Left kidney (tissue), 2 donors: ENCODE data around the gene IQSEC3. TPM values are rescaled to one million over a fixed set of nuclear protein-coding genes. Genes with fewer than 3 reads are reported as not detected.
"Not testable (repeated sequence)": the region's sequence is repeated elsewhere in the genome, so short reads cannot be mapped to it uniquely, and the experiment has no call there.

Source experiments
- DNase-seq: peaks from one replicate; pipeline ENCODE4 v3.0.0-alpha.2; 2013
- polyA plus RNA-seq: library from polyadenylated mRNA; unstranded; fragments of 120-200 nt; gene quantifications from one replicate; pipeline ENCODE4 v1.2.1, GENCODE V29; 2013; ENCODE audit not compliant: insufficient read length

The IQSEC3 gene
- polyA plus RNA-seq, 1 donor, result 10.8 TPM

DNA sequence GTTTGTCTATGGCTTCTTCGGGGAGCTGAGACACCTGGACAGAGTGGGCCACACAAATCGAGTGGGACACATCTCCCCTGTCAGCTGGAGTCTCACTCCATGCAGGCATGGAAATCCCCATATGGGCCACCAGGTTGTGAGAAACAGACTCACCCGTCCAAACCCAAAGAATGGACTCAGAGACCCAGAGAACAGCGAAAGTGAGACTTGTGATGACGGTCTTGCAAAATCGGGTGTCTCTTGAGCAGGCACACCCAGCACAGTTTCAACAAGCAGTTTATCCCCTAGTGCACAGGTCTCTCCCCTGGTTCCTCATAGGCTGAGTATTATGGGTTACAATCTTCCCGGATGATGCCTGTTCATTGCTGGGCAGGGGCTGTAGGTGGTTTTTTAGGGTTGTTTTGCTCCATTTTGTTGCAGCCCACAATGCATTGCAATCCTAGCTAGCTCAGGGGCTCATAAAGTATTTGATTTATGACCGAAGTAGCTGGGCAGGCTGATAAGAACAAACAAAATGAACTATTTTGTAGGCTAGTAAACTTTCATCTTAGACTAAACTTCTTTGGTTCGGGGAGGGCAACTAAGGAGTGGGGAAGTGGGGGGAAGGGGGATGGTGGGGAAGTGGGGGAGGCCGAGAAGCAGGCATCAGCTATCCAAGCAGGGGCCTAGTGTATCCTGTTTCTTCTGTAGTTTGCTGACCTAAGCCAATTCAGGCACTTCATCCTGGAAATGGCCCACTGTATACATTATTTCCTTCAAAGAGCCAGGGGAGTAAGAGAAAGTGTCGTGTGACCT lies 45.3 kb downstream of the IQSEC3 start:
- peak; percentile 49 for DNase-seq

DNA sequence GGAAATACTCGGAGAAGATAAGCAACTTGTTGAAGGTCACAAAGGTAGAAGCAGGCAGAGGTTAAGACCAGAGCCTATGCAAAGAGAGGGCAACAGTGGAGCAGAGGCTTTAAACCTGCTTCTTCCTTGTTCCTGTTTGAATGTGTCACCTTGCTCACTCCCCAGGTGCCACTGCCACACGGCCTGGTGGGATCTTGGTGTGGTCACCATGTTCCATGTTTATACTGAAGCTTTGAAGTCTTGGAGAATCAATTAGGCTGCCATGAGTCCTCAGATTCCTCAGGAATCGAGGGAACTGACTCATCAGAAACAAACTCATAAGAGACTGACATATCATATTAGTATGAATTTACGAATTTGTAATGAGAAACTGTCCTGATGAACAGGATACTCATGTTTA lies 46.8 kb downstream of the IQSEC3 start:
- no peak for DNase-seq

DNA sequence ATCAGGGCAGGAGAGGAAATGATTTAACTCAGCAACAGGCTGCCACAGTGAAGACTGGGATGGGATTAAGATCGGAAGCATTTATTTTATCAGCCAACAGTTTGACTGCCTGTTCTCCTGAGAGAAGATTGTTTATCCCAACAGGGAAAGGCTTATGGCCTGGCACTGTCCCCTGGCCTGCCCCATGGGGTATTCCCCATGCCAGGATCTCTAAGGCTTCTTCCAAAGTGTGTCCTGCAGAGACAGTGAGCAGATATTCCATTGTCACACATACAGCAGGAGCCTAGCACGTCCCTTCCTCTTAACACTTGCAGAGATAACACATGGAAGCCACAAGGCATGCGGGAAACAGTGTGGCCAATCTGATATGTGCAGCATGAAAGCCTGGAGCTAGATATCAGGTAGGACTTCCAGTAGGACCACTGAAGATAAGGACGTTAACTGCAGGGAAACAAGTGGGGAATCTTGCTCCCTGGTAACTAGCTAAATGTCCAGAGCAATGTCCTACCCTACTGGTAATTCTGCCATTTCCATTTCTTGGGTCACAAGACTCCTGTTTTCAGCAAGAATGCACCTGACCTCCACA lies 48.2 kb downstream of the IQSEC3 start:
- DNase-seq, result no peak

DNA sequence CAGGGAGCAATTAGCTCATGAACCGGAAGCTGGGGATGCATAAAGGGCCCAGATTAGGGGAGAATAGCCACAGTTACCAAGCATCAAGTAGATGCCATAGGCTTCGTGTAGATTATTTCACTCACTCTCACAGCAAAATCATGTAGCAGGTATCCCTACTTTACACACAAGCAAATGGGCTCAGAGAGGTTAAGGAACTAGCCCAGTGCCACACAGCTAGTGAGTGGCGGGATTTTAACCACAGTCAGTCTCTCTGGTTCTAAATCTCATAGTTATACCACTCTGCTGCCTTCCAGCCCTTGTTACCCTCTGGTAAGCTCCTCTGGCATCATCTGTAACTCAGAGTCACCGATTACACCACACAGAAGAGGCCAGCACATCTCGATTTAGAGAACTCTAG lies 49.0 kb downstream of the IQSEC3 start:
- DNase-seq, result no peak

DNA sequence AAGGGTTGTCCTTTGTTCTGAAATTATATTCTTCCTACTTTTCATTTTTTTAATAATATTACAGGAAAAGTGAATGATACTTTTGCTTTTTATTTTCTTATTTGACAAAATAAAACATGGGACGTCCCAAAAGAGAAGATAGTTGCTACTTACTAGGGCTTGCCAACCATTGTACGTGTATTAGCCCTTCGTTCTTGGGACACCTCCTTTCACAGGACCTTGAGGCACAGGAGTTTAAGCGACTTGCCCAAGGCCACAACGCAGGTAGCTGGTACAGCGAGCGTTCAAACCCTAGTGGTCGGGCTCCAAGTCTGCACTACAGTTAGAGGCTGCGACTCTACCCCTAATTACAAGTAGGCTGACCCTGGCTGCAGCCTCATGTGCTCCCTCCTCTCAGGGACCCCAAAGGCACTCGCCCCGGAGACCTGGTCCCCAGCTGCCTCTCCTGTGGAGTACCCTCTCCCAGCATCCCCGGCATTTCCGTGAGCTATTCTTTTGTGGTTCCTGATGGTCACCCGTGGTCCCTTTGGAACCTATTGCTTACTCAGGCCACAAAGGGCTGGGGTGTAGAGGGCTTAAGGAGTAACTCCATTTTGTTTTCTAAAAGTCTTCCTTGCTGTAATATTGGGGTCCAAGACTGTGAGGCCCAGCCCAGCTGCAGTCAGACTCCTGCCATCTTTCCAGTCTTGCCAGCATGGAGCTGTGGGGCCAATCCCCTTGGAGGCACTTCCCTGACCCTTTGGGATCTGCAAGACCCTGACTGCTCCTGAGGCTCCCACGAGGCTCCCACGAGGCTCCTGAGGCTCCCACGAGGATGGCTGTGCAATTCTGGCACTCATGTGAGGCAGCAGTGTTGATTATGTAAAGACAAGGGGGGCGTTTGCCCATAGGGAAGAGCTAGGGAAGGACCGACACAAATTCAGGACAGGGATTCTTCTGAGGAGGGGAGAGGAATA lies 49.7 kb downstream of the IQSEC3 start:
- no peak for DNase-seq

DNA sequence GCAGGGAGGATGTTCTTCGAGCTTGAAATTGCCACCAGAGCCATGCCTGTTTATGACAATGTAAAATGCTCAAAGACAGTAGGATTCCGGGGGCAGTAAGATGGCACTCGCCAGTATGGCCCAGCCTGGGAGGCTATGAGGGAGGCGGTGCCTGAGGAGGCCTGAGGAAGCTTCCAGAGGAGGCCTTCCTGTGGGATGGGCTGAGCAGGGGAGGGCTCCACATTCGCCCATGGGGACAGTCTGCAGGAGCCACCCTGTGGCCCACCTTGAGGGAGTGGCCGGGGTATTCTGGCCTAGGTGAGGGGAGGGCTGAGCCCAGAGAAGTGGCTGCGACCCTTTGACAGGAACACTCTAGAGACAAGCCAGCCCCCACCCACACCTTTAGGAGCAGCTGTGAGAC lies 50.7 kb downstream of the IQSEC3 start:
- no peak for DNase-seq

DNA sequence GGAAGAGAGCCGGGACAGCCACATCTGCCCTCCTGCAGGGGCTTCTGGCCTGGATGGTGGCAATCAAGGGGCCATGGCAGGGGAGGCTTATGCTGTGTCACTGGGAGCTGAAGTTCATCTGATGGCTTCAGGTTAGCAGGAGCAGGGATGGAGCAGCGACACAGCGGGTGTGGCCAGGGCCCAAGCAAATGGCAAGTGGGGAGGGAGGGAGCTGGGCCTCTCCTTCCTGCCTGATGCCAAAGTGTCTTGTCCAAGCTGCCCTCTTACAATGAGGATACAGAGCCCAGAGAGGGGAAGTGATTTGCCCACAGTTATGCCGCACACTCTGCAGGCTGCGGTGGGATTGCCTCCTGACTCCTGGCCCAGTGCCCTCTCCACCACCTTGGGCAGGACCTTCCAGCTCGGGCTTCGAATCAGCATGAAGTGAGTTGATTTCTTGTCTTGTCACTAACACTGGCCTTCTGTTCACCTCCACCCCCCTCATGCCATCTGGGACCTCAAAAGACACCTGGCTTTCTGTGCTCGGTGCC lies 51.3 kb downstream of the IQSEC3 start:
- DNase-seq, result no peak

DNA sequence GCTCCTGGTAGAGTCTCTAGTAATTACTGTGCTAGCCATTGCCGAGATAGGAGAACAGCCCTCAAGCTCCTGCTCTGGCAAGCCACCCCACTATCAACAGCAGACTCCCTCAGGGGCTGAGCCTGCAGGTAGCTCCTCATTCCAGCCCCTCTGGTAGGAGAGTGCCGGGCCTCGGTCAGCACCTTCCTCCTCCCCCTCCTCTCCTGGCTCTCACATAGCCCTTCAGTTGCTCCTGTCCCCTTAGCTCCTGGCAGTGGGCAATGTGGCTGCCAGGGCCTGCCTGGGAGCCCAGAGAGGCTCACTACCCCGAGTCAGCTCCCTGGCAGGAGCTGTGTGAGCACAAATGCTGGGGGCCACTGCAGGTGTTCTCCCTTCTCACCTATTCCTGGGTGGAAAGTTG lies 52.0 kb downstream of the IQSEC3 start:
- DNase-seq, result no peak

DNA sequence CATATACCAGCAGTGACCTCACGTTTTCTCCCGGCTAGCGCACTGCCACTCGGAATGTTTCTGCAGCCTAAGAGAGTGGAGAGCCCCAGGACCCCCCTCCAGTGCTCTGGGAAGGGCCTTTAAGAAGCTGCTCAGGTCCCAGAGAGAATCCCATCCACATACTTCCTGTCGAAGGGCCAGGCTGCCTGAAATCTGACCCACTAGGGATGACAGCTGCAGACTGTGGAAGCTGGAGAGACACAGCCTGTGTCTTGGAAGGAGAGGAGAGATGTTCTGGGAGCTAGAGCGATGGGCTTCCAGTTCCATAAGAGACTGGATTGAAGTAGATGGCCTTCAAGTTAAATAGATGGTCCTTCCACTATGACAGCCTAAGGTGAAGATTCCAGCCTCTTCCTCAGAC lies 54.4 kb downstream of the IQSEC3 start:
- DNase-seq, result no peak

DNA sequence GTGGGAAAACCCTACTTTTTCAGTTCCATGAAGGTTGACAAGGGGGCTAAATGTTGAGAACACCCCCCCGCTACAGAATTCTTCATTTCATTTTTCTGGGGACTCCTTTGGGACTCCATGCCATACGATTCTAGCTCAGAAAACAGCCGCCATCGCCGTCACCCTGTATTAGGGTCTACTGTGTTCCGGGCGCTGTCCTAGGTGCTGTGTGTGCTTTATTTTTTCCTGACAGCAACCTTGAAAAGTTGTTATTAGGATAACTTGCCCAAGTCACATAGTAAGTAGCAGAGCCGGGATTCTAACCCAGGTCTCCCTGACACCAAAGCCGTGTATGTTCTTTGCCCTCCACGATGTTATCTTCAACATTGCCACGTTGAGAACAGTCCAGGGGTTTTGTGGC lies 55.1 kb downstream of the IQSEC3 start:
- DNase-seq, result no peak

DNA sequence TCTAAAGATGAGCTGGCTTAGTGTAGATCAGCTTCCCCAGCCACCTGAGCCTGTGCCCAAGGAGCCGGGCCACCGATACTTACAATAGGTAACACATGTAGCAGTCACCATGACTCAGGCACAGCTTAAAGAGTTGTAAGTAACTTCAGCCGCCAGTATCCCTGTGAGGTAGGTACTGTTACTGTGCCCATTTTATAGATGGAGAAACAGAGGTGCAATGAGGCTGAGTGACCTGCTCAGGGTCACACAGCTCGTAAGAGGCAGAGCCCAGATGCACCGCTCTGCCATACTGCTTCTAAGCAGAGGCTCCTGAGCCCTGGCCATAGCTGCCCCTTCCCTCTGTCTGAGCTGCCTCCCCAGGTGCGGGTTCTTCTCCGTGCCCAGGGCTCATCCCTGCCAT lies 58.5 kb downstream of the IQSEC3 start:
- no peak for DNase-seq

DNA sequence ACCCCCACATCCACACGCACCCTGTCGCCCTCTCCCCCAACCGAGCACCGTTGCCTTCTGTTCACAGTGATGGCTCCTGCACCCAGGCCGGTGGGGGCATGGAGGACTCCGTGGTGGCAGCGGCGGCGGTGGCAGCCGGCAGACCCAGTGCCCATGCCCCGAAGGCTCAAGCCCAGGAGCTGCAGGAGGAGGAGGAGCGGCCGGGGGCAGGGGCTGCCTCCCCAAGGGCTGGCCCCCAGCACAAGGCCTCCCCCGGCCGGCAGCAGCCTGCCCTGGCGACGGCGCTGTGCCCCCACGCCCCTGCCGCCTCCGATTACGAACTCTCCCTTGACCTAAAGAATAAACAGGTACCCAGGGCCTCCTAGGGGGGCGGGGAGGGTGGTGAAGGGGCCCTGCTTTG lies 59.0 kb downstream of the IQSEC3 start:
- no peak for DNase-seq

DNA sequence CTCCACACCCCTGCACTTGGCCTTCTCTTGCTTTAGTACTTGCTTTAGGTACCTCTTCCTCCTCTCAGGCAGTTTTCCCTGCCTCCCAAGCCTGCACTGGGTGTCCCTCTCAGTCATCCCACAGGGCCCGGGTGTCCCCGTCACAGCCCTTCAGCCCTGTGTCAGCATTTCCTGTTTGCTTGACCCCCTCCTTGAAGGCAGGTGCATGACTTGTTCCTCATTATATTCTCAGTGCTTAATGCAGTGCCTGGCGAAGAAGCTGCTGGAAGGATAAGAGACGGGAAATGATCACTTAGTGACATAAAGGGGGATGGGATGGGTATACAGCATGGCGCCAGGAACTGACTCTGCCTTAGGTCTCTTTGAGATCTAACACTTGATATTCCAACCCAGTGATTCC lies 61.5 kb downstream of the IQSEC3 start:
- DNase-seq, result no peak

DNA sequence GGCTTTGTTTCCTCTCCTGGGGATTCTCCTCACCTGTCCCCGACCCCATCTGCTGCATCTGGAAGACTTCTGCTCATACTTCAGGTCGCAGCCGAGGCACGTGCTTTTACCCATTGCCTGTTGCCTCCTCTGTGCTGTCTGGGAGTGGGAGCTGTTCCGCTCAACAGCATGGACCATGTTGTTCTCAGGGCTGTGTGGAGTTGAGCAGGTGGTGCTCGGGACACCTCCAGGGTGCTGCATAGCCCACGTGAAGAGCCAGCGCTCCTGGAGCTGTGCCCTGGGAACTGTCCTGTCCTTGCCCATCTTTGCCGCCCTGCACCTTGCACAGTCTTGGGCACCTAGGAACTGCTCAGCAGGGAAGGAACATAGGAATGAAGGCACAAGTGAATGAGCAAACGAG lies 62.4 kb downstream of the IQSEC3 start:
- DNase-seq, result no peak

DNA sequence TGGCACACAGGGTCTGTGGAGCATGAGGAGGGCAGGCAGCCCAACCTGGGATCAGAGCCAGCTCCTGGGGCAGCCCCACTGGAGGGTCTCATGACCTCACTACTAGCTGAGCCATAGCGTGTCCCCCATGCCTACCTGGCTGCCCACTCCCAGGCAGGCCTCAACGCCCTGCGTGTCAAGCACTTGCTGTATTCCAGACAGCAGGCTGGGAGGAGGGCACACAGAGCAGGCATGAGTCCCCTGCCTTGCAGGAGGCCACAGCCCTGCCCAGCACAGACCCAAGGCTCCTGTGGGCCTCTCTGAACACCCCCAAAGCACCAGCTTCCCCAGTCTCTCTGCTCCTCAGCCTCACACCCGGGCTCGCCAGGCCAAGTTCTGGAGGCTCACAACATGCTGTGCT lies 64.0 kb downstream of the IQSEC3 start:
- no peak for DNase-seq

DNA sequence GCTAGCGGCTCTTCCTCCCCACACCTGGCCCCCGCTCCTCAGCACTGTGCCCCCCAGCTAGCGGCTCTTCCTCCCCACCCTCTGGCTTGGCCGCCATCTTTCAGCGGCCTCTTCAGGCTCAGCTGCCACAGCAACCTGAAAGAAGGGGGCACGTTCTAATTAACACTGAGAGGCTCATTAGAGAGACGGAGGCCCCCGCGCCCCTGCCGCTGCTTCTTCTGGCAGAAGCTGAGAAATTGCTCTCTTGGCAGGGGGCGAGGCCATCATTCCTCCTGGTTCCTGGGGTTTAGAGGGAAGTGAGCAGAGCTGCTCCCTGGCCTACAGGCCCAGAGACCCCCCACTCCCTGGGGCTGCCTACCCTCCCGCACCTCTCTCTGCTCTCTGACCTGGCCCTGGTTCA lies 64.4 kb downstream of the IQSEC3 start:
- DNase-seq, result no peak

DNA sequence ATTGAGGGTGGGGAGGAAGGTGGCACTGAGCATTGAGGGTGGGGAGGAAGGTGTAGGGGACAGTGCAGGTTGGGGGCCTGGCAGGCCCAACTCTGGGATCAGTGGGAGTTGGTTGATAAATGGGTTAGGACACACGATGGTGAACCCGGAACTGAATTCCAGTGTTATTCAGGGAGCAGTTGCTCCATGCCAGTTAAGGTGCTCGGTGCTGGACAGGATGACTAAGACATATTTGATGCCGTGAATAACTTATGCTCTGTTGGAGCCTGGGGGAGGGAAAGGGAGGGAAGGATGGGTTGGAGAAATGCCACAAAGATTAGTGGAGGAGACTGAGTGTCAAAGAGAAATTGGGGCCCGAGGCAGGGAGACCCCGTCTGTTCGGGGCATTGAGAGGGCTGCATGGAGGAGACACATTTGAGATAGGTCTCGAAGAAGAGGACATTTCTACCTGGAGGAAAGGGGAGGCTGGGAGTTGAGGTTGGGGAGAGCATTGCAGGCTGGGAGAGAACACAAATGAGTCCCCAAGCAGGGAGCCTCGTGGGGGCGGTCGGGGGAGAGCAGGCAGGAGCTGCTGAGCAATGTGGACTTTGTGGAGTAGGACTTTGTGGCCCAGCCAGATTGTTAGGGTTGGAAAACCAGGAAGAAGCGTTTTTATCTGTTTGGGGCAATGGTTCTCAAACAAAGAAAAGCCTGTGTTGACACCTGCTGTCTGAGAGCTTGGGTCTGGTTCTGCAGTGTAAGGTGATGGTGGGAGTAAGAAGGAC lies 65.3 kb downstream of the IQSEC3 start:
- DNase-seq, result no peak

DNA sequence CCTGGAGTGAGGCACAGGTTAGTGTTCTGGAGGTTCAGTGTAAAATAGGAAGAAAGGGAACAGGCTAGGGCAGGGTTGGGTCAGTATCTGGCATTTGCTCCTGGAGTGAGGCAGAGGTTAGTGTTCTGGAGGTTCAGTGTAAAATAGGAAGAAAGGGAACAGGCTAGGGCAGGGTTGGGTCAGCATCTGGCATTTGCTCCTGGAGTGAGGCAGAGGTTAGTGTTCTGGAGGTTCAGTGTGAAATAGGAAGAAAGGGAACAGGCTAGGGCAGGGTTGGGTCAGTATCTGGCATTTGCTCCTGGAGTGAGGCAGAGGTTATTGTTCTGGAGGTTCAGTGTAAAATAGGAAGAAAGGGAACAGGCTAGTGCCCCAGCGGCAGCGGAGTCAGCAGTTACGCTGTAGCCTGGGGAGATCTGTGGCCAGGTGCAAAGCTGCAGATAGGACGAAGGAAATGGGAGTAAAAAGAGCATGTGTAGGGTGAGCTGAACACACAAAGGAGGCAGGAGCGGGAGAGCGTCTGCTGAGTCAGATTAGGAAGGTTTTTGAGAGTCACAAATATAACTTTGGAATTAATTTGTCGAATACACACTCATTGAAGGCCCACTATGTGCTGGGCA lies 67.2 kb downstream of the IQSEC3 start:
- not testable (repeated sequence) for DNase-seq

DNA sequence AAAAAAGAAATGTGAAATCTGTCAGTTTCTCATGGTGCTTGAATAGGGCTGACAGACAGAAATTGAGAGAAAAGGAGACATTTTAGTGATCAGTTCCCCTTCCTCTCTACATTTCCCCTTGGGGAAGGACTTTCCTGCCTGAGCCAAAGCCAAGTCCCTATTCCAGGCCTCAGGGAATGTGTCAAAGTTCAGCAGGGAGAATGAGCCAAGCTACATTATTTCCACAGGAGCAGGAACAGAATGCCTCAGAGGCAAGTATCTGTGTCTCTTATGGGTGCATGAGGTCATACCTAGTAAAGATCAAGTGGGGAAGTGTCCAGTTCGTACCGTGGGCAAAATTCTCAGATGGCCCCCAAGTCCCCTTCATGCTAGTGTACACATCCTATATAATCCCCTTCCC lies 68.6 kb downstream of the IQSEC3 start:
- DNase-seq, result no peak

DNA sequence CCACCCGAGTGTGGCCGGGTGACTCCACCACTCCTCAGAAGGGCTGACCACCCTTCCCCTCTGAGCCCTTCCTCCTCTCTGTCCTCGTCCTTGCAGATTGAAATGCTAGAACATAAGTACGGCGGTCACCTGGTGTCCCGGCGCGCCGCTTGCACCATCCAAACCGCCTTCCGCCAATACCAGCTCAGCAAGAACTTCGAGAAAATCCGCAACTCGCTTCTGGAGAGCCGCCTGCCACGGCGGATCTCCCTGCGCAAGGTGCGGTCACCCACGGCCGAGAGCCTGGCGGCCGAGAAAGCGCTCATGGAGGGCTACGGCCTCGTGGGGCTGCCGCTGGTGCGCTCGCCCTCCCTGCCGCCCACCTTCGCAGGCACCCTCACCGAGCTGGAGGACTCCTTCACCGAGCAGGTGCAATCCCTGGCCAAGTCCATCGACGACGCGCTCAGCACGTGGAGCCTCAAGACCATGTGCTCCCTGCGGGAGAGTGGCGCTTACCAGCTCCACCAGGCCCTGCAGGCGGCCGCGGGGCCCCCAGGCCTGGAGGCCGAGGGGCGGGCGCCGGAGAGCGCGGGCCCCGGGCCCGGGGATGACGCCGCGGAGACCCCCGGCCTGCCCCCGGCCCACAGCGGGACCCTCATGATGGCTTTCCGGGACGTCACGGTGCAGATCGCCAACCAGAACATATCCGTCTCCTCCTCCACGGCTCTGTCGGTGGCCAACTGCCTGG lies 71.8 kb downstream of the IQSEC3 start:
- DNase-seq, result no peak
